Stimulated activated memory B cell treated with anti-CD40 and anti-IgM and Interleukin-4, amounts not matched to agents 10 μg/mL and 1 μg/mL and 100 μg/mL, for 72 hours (primary cell): ENCODE data around the gene REP15.
A peak's percentile ranks its signal among the peaks of the same experiment; 100 is the strongest.
"Not testable (repeated sequence)": the region's sequence is repeated elsewhere in the genome, so short reads cannot be mapped to it uniquely, and the experiment has no call there.

Experiments used
- ATAC-seq: fragments of 150-1000 bp; cut with Tn5 transposase; 2 replicates; pipeline ENCODE4 v1.10.0; 2021
- H3K27ac Mint-ChIP-seq: one replicate; pipeline ENCODE4 v1.8.0; 2022; ENCODE audit warnings: mild to moderate bottlenecking, mixed read lengths
- H3K27me3 Mint-ChIP-seq: one replicate; pipeline ENCODE4 v1.8.0; 2022; ENCODE audit warnings: mixed read lengths
- H3K36me3 Mint-ChIP-seq: one replicate; pipeline ENCODE4 v1.8.0; 2022; ENCODE audit warnings: mixed read lengths
- H3K4me1 Mint-ChIP-seq: one replicate; pipeline ENCODE4 v1.8.0; 2022; ENCODE audit warnings: mixed read lengths
- H3K4me3 Mint-ChIP-seq: one replicate; pipeline ENCODE4 v1.8.0; 2022; ENCODE audit warnings: mild to moderate bottlenecking, moderate library complexity, mixed read lengths
- H3K9me3 Mint-ChIP-seq: one replicate; pipeline ENCODE4 v1.8.0; 2022; ENCODE audit warnings: mixed read lengths

The REP15 gene, protein sequence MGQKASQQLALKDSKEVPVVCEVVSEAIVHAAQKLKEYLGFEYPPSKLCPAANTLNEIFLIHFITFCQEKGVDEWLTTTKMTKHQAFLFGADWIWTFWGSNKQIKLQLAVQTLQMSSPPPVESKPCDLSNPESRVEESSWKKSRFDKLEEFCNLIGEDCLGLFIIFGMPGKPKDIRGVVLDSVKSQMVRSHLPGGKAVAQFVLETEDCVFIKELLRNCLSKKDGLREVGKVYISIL

DNA sequence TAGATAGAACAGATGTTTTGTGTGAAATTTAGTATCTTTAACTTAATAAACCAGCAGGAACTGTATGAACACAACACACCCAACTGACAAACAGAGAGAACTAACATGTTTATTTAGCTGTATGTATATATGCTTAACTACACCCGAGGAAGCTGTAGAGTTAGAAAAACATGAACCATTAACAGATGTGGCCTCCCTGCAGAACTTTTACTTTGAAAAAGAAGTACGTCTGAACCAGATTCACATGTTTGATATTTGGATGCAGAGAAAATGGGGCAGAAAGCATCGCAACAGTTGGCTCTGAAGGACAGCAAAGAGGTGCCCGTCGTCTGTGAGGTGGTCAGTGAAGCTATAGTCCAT lies at the start of gene REP15:
Gene REP15 (plus strand): TSS at position 155 of the 360 bp plus-strand sequence. CDS start 116 bp downstream, at position 271.
- Mint-ChIP-seq H3K27ac (no peak within 1 kb of the TSS), H3K4me1 (no peaks in the 10 kb centered on the region), H3K4me3 (no peak within 1 kb of the TSS), H3K36me3 (no peaks in the 10 kb centered on the region), H3K27me3 (peaks cover 26% of the 10 kb centered on the region), H3K9me3 (no peaks in the 10 kb centered on the region)
- no peak for ATAC-seq

DNA sequence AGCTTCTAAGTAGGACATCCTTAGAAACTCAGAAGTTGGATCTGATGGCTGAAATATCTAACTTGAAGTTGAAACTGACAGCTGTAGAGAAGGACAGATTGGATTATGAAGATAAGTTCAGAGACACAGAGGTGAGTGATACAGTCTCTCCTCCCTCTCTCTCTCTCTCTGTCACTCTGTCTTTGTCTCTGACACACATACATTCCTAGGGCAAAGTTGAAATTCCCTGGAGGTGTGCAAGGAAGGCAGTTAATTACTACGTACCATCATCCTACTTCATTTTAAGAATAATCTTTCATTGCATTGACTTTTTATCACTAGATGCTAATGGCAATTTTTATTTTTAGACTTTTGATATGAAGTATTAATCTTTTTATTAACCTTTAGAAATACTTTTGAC lies 46.2 kb upstream of the REP15 start:
- peaks cover 6% of the 10 kb centered on the region for H3K4me1 Mint-ChIP-seq
- H3K27ac Mint-ChIP-seq: no peak overlapping the region
- H3K4me3 Mint-ChIP-seq: no peak overlapping the region
- no peaks in the 10 kb centered on the region for H3K9me3 Mint-ChIP-seq
- ATAC-seq: no peak
- H3K36me3 Mint-ChIP-seq: no peaks in the 10 kb centered on the region
- peaks cover 8% of the 10 kb centered on the region for H3K27me3 Mint-ChIP-seq

DNA sequence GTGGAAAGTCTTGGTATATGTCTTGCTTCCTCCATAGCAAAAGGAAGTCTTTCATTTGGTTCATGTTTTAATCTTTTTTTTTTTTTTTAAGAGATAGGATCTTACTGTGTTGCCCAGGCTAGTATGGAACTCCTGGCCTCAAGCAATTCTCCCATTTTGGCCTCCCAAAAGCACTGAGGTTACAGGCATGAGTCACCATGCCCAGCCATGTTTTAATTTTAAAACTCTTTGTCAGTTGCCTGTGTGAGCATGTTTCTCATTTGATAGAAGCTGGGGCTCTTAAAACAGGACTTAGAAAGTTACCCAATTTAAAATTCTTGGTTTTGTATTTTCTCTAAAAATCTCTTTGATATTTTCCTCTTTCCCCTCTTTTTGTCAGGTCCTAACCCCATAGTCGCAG lies 45.0 kb upstream of the REP15 start:
- ATAC-seq: no peak
- Mint-ChIP-seq H3K27me3 (peaks cover 8% of the 10 kb centered on the region), H3K36me3 (no peaks in the 10 kb centered on the region), H3K4me3 (no peak overlapping the region), H3K4me1 (peaks cover 6% of the 10 kb centered on the region), H3K27ac (no peak overlapping the region), H3K9me3 (no peaks in the 10 kb centered on the region)

DNA sequence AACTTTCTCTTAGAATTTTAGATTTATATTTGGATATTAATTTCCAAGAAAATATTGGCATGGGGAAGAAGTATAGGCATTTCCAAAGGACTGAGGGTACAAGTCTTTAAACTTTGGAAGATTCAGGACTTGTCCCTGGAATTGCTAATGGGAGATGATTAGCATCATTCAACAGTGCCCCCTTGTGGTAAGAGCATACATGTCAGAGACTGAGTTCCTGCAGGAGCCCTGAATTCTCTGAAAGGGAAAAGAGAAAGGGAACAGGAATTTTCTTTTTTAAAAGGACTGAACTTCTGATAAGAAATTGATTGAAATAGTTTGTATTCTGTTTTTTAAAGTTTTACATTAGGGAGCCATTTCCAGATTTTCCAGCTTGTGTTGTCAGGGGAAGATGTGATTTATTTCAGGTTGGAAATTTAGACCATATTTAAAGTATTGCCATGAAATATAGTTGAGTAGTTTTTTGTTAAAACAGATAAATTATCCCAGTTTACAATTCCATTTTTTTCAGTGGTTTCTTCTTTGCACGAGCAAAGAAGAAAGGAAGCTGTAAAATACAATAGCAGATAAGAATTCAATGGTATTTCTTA lies 44.0 kb upstream of the REP15 start:
- H3K9me3 Mint-ChIP-seq: no peaks in the 10 kb centered on the region
- H3K27ac Mint-ChIP-seq: no peak overlapping the region
- H3K4me3 Mint-ChIP-seq: no peak overlapping the region
- peaks cover 6% of the 10 kb centered on the region for H3K4me1 Mint-ChIP-seq
- H3K36me3 Mint-ChIP-seq: no peaks in the 10 kb centered on the region
- ATAC-seq: no peak
- peaks cover 8% of the 10 kb centered on the region for H3K27me3 Mint-ChIP-seq

DNA sequence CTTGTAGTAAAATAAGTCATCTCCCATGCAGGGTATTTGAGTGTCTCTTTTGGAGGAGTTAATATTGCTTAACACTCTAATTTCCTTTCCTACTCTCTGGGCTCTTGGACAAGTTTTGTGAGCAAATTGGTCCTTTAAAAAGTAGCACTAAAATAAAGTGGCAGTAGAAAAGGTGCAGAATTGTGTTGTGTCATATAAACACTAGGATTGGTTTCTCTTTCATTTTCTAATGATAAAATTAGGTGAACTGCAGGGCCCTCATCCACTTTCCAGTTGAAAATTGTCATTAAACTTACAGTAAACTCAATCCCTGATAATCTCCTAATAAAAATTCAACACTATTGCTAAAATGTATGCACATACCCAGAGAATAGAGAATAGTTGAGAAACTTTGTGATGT lies 42.6 kb upstream of the REP15 start:
- Mint-ChIP-seq H3K27me3 (peaks cover 8% of the 10 kb centered on the region), H3K9me3 (no peaks in the 10 kb centered on the region), H3K36me3 (no peaks in the 10 kb centered on the region), H3K27ac (no peak overlapping the region), H3K4me1 (peaks cover 6% of the 10 kb centered on the region), H3K4me3 (no peak overlapping the region)
- no peak for ATAC-seq

DNA sequence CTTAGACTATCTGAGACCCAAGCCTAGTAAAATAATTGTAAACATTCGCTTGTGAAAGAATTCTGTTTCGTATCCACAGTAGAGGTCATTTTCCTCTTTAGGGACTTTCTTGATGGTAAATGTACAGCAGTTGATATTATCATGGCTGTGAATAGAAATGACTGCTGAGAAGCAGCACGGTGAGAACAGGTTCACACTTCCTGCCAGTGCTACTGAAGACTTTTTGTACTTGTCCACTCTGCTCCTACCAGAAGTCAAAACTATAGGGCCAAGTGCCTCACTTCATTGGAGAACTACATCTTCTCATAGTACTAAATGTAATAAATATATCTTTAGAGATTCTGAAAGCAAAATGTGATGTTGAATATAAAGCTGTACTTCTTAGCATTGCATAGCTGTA lies 40.8 kb upstream of the REP15 start:
- not testable (repeated sequence) for H3K36me3 Mint-ChIP-seq, H3K4me1 Mint-ChIP-seq, H3K9me3 Mint-ChIP-seq, ATAC-seq, H3K4me3 Mint-ChIP-seq, H3K27me3 Mint-ChIP-seq, H3K27ac Mint-ChIP-seq

DNA sequence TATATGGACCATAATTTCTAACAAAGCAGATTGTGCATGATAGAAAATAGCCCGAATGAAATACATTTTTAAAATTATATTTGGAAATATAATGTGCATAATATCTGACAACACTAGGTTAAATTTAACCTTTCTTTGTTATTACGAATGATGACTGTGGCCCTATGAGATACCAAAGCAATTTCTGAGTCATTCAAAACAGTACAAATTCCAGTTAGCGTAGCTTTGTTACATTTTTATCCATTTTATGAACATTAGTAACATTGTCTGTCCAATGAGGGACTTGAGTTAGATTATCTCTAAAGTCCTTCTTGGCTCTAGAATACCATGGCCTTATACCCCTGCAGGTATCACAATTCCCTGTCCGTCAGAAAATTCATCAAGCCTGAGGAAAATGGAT lies 39.0 kb upstream of the REP15 start:
- Mint-ChIP-seq H3K36me3 (no peaks in the 10 kb centered on the region), H3K4me3 (no peak overlapping the region), H3K27ac (no peak overlapping the region), H3K9me3 (no peaks in the 10 kb centered on the region), H3K27me3 (peaks cover 4% of the 10 kb centered on the region), H3K4me1 (peaks cover 2% of the 10 kb centered on the region)
- no peak for ATAC-seq

DNA sequence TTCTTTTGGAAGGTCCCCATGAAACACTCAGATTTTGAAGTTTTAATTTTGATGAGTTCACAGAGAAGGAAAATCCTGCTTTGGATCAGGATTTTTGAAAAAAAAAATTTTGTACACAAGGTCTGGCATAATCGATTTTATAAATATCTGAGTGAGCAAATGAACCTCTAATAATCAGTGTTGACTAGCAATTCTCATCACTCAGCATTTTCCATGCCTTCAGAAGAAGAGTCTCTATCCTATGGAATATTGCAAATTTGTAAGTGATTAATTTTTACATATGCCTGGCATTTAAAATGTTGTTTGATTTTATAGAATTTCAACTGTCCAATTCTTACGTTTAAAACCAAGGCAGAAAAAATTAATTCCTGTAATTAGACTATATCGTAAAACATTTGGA lies 30.5 kb upstream of the REP15 start:
- H3K4me1 Mint-ChIP-seq: no peaks in the 10 kb centered on the region
- ATAC-seq: no peak
- H3K36me3 Mint-ChIP-seq: no peaks in the 10 kb centered on the region
- no peak overlapping the region for H3K4me3 Mint-ChIP-seq
- no peak overlapping the region for H3K27ac Mint-ChIP-seq
- H3K27me3 Mint-ChIP-seq: no peaks in the 10 kb centered on the region
- no peaks in the 10 kb centered on the region for H3K9me3 Mint-ChIP-seq

DNA sequence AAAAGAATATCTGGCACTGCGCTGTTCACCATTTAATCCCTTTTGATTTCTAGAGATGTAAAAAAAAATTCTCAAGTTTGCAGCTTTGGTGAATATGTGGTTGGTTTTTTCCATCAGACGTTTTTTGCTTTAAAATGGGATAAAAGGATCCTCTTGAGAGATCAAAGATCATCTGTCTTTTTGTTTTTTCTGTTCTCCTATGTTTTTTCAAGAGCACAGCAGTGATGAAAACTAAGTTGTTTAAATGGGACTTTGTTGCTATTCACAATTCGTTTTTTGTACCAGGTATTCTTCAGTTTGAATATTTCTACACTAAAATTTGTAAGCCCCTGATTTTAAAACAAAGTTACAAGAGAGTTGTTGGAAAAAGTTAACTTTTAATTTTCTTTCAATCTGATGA lies 29.7 kb upstream of the REP15 start:
- Mint-ChIP-seq H3K27me3 (no peaks in the 10 kb centered on the region), H3K9me3 (no peaks in the 10 kb centered on the region), H3K4me3 (no peak overlapping the region)

DNA sequence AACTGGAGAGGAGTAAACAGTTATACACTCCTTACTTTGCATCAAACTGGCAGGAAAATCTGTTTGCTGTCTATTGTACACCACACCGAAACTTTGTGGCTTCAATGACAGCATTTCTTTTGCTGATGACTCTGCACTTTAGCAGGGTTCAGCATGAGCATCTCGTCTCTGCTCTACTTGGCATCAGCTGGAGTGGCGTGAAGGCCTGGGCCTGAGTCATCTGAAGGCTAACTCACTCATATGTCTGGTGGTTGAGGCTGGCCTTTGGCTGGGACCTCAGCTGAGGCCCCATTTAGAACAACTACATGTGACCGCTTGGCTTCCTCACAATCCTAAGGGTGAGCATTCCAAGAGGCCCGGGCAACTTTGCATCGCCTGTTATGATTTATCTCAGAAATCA lies 28.7 kb upstream of the REP15 start:
- H3K4me1 Mint-ChIP-seq: no peaks in the 10 kb centered on the region
- H3K27ac Mint-ChIP-seq: no peak overlapping the region
- ATAC-seq: peak; percentile 34

More for the DNA sequence above, 29.7 kb upstream of the REP15 start:
- no peak for ATAC-seq
- Mint-ChIP-seq H3K36me3 (no peaks in the 10 kb centered on the region), H3K4me1 (no peaks in the 10 kb centered on the region), H3K27ac (no peak overlapping the region)

DNA sequence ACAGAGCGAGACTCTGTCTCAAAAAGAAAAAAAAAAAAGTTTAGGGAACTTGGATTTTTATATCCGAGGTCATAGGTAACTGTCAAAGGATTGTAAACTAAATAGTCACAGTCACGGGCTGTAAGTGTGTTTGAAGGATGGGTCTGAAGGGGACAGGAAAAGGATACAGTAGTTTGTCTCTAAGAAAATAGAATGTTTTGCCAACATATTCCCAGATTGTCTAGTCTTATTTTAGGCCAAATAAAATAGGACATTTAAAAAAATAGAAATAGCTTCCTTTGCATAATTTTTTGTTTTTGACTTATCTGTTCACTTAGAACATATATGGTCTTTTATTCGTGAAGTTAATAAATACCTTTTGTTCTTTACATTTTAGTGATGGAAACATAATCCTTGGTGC lies 24.2 kb upstream of the REP15 start:
- H3K9me3 Mint-ChIP-seq: no peaks in the 10 kb centered on the region
- no peaks in the 10 kb centered on the region for H3K36me3 Mint-ChIP-seq
- H3K27me3 Mint-ChIP-seq: no peaks in the 10 kb centered on the region
- no peaks in the 10 kb centered on the region for H3K4me1 Mint-ChIP-seq
- ATAC-seq: no peak
- H3K4me3 Mint-ChIP-seq: no peak overlapping the region
- no peak overlapping the region for H3K27ac Mint-ChIP-seq

More for the DNA sequence above, 28.7 kb upstream of the REP15 start:
- Mint-ChIP-seq H3K27me3 (no peaks in the 10 kb centered on the region), H3K9me3 (no peaks in the 10 kb centered on the region), H3K4me3 (no peak overlapping the region), H3K36me3 (no peaks in the 10 kb centered on the region)

DNA sequence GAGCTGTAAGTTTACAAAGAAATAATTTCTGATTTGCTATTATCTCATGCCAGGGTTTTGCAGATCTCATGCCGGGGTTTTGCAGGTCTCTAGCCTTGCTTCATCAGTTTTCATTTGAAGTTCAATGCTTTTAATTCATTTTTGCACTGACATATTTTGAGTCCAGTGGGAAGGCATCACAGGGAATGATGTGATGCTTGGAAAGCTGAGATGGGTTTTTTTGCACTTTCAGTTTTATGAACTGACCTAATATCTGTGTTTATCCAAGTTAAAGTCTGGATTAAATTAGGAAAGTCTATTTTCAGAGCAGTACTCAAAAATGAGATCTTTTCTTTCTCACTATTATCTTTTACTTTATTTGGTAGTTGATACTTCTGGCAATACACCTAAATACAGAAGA lies 23.6 kb upstream of the REP15 start:
- H3K4me1 Mint-ChIP-seq: no peaks in the 10 kb centered on the region
- H3K27ac Mint-ChIP-seq: no peak overlapping the region
- ATAC-seq: no peak
- no peak overlapping the region for H3K4me3 Mint-ChIP-seq
- H3K27me3 Mint-ChIP-seq: no peaks in the 10 kb centered on the region
- no peaks in the 10 kb centered on the region for H3K9me3 Mint-ChIP-seq
- H3K36me3 Mint-ChIP-seq: no peaks in the 10 kb centered on the region

DNA sequence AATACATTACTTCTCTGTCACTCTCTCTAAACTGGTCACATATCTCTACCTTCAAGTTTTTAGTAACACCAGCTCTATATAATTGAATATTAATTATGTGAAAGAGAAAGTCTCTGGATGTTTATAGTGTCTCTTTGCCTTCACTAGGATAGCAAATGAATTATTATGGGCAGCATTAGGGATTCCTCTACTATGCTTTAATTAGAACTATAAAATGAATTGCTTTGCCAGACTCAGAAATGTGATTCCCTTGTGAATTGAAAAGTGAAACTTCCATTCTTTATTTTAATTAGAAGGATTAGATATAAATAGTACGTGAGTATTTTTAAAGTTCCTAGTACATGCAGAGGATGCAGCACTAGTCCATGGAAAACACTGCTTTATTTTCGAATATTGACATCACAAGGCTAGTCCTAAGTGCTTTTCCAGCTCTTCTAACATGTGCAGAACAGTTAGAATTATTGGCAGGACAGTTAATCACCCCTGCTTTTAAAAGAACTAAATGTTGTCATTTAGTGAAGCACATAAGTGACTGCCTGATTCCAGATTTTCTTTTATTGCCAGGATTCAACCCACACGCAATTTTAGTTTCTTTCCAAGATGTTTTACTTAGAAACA lies 23.0 kb upstream of the REP15 start:
- Mint-ChIP-seq H3K36me3 (no peaks in the 10 kb centered on the region), H3K9me3 (no peaks in the 10 kb centered on the region), H3K4me3 (no peak overlapping the region), H3K4me1 (no peaks in the 10 kb centered on the region), H3K27ac (no peak overlapping the region), H3K27me3 (no peaks in the 10 kb centered on the region)
- ATAC-seq: no peak

DNA sequence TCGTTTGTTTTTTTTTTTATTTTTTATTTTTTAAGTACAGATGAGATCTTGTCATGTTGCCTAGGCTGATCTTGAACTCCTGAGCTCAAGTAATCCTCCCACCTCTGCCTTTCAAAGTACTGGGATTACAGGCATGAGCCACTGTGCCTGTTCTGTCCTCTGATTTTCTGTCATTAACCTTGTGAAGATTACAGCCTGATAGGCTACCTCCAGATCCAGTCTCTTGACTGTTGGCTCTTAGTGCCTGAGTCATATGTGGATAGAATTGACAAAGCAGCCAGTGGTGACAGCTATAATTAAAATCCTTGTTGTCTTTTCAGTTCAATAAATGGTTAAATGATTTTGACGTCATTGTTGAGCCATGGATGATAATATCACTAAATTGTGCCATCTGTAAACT lies 21.3 kb upstream of the REP15 start:
- Mint-ChIP-seq H3K4me1 (no peaks in the 10 kb centered on the region), H3K27me3 (no peaks in the 10 kb centered on the region), H3K27ac (no peak overlapping the region), H3K9me3 (no peaks in the 10 kb centered on the region), H3K4me3 (no peak overlapping the region), H3K36me3 (peaks cover 4% of the 10 kb centered on the region)
- ATAC-seq: no peak

DNA sequence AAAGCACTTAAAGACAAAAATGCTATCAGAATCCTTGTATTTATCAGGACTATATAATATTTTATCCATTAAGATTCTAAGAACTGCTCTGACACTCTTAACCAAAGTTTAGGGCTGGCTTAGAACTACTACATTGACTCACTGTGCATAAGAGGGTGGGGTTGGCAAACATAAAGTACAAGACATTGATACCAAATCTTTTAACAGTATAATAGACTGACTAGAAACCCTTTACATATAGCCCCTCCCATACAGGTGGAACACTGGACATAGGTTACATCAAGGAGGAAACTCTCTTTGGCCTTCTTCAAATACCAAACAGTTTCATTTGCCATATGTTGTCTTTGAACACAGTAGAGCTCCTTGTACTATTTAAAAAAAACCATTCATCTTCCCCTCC lies 15.6 kb upstream of the REP15 start:
- Mint-ChIP-seq H3K4me3 (no peak overlapping the region), H3K4me1 (no peaks in the 10 kb centered on the region), H3K9me3 (no peaks in the 10 kb centered on the region), H3K27ac (no peak overlapping the region), H3K27me3 (no peaks in the 10 kb centered on the region), H3K36me3 (peaks cover 7% of the 10 kb centered on the region)
- ATAC-seq: no peak

DNA sequence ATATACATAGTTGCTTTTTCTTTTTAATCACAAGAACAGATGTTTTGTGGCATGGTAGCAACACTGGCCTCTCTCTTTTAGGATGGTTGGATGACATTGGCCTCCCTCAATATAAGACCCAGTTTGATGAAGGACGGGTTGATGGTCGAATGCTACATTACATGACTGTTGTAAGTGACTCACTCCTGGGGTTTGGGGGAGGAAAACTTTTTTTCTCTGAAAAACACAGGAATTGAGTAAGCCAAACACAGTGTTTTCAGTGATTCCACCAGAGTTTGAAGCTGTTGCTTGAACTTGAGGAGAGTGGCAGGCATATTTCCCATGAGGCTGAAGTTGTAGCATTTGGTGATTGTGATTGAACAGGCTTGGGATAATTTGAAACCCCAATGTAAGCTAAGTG lies 13.7 kb upstream of the REP15 start:
- Mint-ChIP-seq H3K36me3 (peaks cover 7% of the 10 kb centered on the region), H3K9me3 (no peaks in the 10 kb centered on the region), H3K27ac (no peak overlapping the region), H3K4me1 (no peaks in the 10 kb centered on the region), H3K27me3 (no peaks in the 10 kb centered on the region), H3K4me3 (no peak overlapping the region)
- no peak for ATAC-seq
